EH (cell line): ENCODE data around the gene GBX2.
"Not testable (repeated sequence)": the region's sequence is repeated elsewhere in the genome, so short reads cannot be mapped to it uniquely, and the experiment has no call there.

ENCODE experiments used
- DNase-seq: peaks from one replicate; pipeline ENCODE4 v3.0.0-alpha.2; 2015; ENCODE audit warnings: low read depth

GBX2 gene

GRCh38 chr2:236156095-236156859, 11.9 kb downstream of the GBX2 start:
- no peak for DNase-seq

- no peak for DNase-seq
These were observed 12.8 kb downstream of the GBX2 start for GRCh38 chr2:236155406-236155805.

GRCh38 chr2:236146436-236146835, 21.8 kb downstream of the GBX2 start:
- DNase-seq: no peak

- DNase-seq: no peak
These were observed 24.4 kb downstream of the GBX2 start for GRCh38 chr2:236143811-236144210.

GRCh38 chr2:236141616-236142015, 26.6 kb downstream of the GBX2 start:
- not testable (repeated sequence) for DNase-seq

GRCh38 chr2:236137066-236137465, 31.1 kb downstream of the GBX2 start:
- no peak for DNase-seq

- no peak for DNase-seq
These were observed 31.6 kb downstream of the GBX2 start for GRCh38 chr2:236136538-236136937.

- no peak for DNase-seq
These were observed 34.7 kb downstream of the GBX2 start for GRCh38 chr2:236133410-236134012.

GRCh38 chr2:236131073-236131692, 37.0 kb downstream of the GBX2 start:
- DNase-seq: no peak

GRCh38 chr2:236130349-236130998, 37.7 kb downstream of the GBX2 start:
- no peak for DNase-seq

- DNase-seq: no peak
These were observed 38.3 kb downstream of the GBX2 start for GRCh38 chr2:236129935-236130334.

GRCh38 chr2:236128321-236128720, 39.9 kb downstream of the GBX2 start:
- no peak for DNase-seq

- DNase-seq: no peak
These were observed 41.2 kb downstream of the GBX2 start for GRCh38 chr2:236127010-236127409.

- DNase-seq: no peak
These were observed 42.6 kb downstream of the GBX2 start for GRCh38 chr2:236125541-236125940.

GRCh38 chr2:236124182-236124893, 43.8 kb downstream of the GBX2 start:
- DNase-seq: no peak

GRCh38 chr2:236123716-236124115, 44.5 kb downstream of the GBX2 start:
- DNase-seq: no peak

GRCh38 chr2:236122236-236122635, 46.0 kb downstream of the GBX2 start:
- DNase-seq: no peak

GRCh38 chr2:236121546-236121945, 46.6 kb downstream of the GBX2 start:
- peak; percentile 25 for DNase-seq

GRCh38 chr2:236120829-236121228, 47.4 kb downstream of the GBX2 start:
- DNase-seq: no peak

- DNase-seq: no peak
These were observed 48.0 kb downstream of the GBX2 start for GRCh38 chr2:236120141-236120601.

- DNase-seq: no peak
These were observed 48.7 kb downstream of the GBX2 start for GRCh38 chr2:236119476-236119875.

GRCh38 chr2:236119003-236119402, 49.2 kb downstream of the GBX2 start:
- no peak for DNase-seq
